NCI-H345 treated with DMSO at 0.1 percent for 48 hours (cell line): Measurements from ENCODE around the gene MITF.
"Not testable (repeated sequence)": the region's sequence is repeated elsewhere in the genome, so short reads cannot be mapped to it uniquely, and the experiment has no call there.

Experiments
- DNase-seq: peaks from one replicate; lab custom pipeline; 2025; ENCODE audit not compliant: unreplicated experiment; lab: John Stamatoyannopoulos, UW

The MITF gene

GRCh38 chr3:69785769-69786320 lies 46.6 kb downstream of the MITF start:
- DNase-seq = no peak

- no peak for DNase-seq
Measured at GRCh38 chr3:69786854-69787253, 47.6 kb downstream of the MITF start.

GRCh38 chr3:69787436-69788168 lies 48.3 kb downstream of the MITF start:
- no peak for DNase-seq

GRCh38 chr3:69791106-69791505 lies 51.8 kb downstream of the MITF start:
- no peak for DNase-seq

GRCh38 chr3:69791919-69792399 lies 52.7 kb downstream of the MITF start:
- no peak for DNase-seq

- DNase-seq = not testable (repeated sequence)
Measured at GRCh38 chr3:69796126-69796525, 56.9 kb downstream of the MITF start.

- no peak for DNase-seq
Measured at GRCh38 chr3:69803681-69804270, 64.5 kb downstream of the MITF start.

GRCh38 chr3:69805491-69805890 lies 66.2 kb downstream of the MITF start:
- DNase-seq = no peak

GRCh38 chr3:69806735-69807438 lies 67.6 kb downstream of the MITF start:
- DNase-seq = no peak

GRCh38 chr3:69807674-69808073 lies 68.4 kb downstream of the MITF start:
- no peak for DNase-seq

- no peak for DNase-seq
Measured at GRCh38 chr3:69809076-69809835, 70.0 kb downstream of the MITF start.

GRCh38 chr3:69811452-69812401 lies 72.5 kb downstream of the MITF start:
- no peak for DNase-seq

- DNase-seq = no peak
Measured at GRCh38 chr3:69815970-69816369, 76.7 kb downstream of the MITF start.

GRCh38 chr3:69817988-69818387 lies 78.7 kb downstream of the MITF start:
- no peak for DNase-seq

- DNase-seq = no peak
Measured at GRCh38 chr3:69819282-69819681, 80.0 kb downstream of the MITF start.

- no peak for DNase-seq
Measured at GRCh38 chr3:69821133-69821532, 81.9 kb downstream of the MITF start.

- DNase-seq = no peak
Measured at GRCh38 chr3:69823743-69824142, 84.5 kb downstream of the MITF start.

GRCh38 chr3:69825446-69825845 lies 86.2 kb downstream of the MITF start:
- no peak for DNase-seq

- no peak for DNase-seq
Measured at GRCh38 chr3:69827127-69827526, 87.9 kb downstream of the MITF start.

GRCh38 chr3:69828817-69829216 lies 89.6 kb downstream of the MITF start:
- DNase-seq = no peak
